ENCODE results near the gene FST. TPM values are rescaled to one million over a fixed set of nuclear protein-coding genes. Genes with fewer than 3 reads are reported as not detected.

FST gene
- total RNA-seq, 1 experiment from 2014 or later, result 0.45 TPM

- Histone ChIP-seq H3K36me3 (ENCODE audit: control insufficient read depth, insufficient read depth, low read length) (no peaks in the 10 kb centered on the region), H3K4me1 (no peaks in the 10 kb centered on the region), H3K4me3 (ENCODE audit: low read depth, low read length) (no peak overlapping the region), H3K9me3 (0 out of 2 replicates have a peak, but pooled peaks cover 6% of the 10 kb centered on the region), H3K27me3 (replicated peaks; ENCODE audit: control insufficient read depth, insufficient read depth, low read length) (no peaks in the 10 kb centered on the region; the same call in 1 of the 2 replicates)
- H3K27me3 Mint-ChIP-seq (ENCODE audit: insufficient read depth, unreplicated experiment), result peaks cover 10% of the 10 kb centered on the region
- intact Hi-C loops (cut with micrococcal nuclease; ENCODE audit: unreplicated experiment), result no loop called here
- CTCF ChIA-PET, result no interaction called here
- no peak overlapping the region for H3K4me3 Mint-ChIP-seq (ENCODE audit: unreplicated experiment)
- BruUV-seq (replicated peaks), result no TSS peak
- H3K27ac Mint-ChIP-seq (ENCODE audit: unreplicated experiment), result no peak overlapping the region
- no peak for DNase-seq
- TF ChIP-seq, protein P1, sequence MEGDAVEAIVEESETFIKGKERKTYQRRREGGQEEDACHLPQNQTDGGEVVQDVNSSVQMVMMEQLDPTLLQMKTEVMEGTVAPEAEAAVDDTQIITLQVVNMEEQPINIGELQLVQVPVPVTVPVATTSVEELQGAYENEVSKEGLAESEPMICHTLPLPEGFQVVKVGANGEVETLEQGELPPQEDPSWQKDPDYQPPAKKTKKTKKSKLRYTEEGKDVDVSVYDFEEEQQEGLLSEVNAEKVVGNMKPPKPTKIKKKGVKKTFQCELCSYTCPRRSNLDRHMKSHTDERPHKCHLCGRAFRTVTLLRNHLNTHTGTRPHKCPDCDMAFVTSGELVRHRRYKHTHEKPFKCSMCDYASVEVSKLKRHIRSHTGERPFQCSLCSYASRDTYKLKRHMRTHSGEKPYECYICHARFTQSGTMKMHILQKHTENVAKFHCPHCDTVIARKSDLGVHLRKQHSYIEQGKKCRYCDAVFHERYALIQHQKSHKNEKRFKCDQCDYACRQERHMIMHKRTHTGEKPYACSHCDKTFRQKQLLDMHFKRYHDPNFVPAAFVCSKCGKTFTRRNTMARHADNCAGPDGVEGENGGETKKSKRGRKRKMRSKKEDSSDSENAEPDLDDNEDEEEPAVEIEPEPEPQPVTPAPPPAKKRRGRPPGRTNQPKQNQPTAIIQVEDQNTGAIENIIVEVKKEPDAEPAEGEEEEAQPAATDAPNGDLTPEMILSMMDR (IDR thresholded peaks at IDR 0.05; ENCODE audit: insufficient read depth in 1 of 2, low read depth in 1 of 2, low read length in 1 of 2, severe bottlenecking in 1 of 2, unreplicated experiment in 1 of 2), result no peak
- no peaks in the 10 kb centered on the region for H3K4me1 Mint-ChIP-seq (ENCODE audit: low read depth, unreplicated experiment)
- POLR2A ChIA-PET, result no interaction called here
- no peaks in the 10 kb centered on the region for H3K9me3 Mint-ChIP-seq (ENCODE audit: unreplicated experiment)
- H3K36me3 Mint-ChIP-seq (ENCODE audit: insufficient read depth, unreplicated experiment), result no peaks in the 10 kb centered on the region
Measured at GRCh38 chr5:53454719-53455000, 25.8 kb upstream of the FST start.

GRCh38 chr5:53456366-53456765, 24.1 kb upstream of the FST start:
- H3K4me1 Mint-ChIP-seq (ENCODE audit: low read depth, unreplicated experiment), result no peaks in the 10 kb centered on the region
- Histone ChIP-seq H3K36me3 (ENCODE audit: control insufficient read depth, insufficient read depth, low read length) (no peaks in the 10 kb centered on the region), H3K4me1 (no peaks in the 10 kb centered on the region), H3K4me3 (ENCODE audit: low read depth, low read length) (no peak overlapping the region), H3K9me3 (0 out of 2 replicates have a peak, but pooled peaks cover 8% of the 10 kb centered on the region), H3K27me3 (replicated peaks; ENCODE audit: control insufficient read depth, insufficient read depth, low read length) (no peaks in the 10 kb centered on the region; the same call in 1 of the 2 replicates)
- intact Hi-C loops (cut with micrococcal nuclease; ENCODE audit: unreplicated experiment), result no loop called here
- H3K27me3 Mint-ChIP-seq (ENCODE audit: insufficient read depth, unreplicated experiment), result peaks cover 10% of the 10 kb centered on the region
- POLR2A ChIA-PET, result no interaction called here
- TF ChIP-seq, protein P1 (IDR thresholded peaks at IDR 0.05; ENCODE audit: insufficient read depth in 1 of 2, low read depth in 1 of 2, low read length in 1 of 2, severe bottlenecking in 1 of 2, unreplicated experiment in 1 of 2), result no peak
- H3K4me3 Mint-ChIP-seq (ENCODE audit: unreplicated experiment), result no peak overlapping the region
- H3K9me3 Mint-ChIP-seq (ENCODE audit: unreplicated experiment), result no peaks in the 10 kb centered on the region
- no peak overlapping the region for H3K27ac Mint-ChIP-seq (ENCODE audit: unreplicated experiment)
- no peaks in the 10 kb centered on the region for H3K36me3 Mint-ChIP-seq (ENCODE audit: insufficient read depth, unreplicated experiment)
- CTCF ChIA-PET, result no interaction called here
- no peak for DNase-seq
- BruUV-seq (replicated peaks), result no TSS peak

DNA sequence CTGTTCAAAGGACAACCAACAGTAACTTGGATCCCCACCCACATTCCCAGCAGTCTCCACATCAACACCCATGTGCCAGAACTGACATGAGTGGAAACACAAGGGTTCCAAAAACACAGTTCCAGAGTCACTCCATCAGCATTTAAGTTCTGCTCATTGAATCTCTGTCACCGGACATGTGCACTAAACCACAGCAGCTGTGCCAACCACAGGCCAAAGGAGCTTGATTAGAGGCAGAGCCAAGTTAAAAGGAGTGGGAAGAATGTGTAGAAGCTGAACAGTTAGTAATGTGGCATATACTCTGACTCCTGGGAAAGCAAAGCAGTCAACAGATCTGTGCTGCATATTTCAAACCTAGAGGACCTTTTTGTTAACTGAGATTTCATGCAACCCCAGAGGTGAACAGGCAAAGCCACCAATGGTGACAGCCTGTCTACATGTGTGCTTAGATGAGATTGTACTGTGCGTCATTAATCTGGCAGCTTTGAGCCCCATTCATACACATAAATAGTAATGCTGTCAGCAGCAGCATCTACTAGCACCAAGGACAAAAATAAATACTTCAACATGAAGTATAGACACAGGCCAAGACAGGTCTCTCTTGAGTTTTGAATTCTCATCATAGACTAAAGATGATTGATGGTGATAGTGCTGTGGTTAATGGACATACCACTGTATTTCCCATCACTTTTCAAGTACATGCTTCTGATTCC, 16.4 kb upstream of the FST start:
- ChIA-PET CTCF (no interaction called here), POLR2A (no interaction called here)
- no peaks in the 10 kb centered on the region for H3K9me3 Mint-ChIP-seq (ENCODE audit: unreplicated experiment)
- H3K27ac Mint-ChIP-seq (ENCODE audit: unreplicated experiment), result no peak overlapping the region
- H3K27me3 Mint-ChIP-seq (ENCODE audit: insufficient read depth, unreplicated experiment), result peaks cover 4% of the 10 kb centered on the region
- H3K4me1 Mint-ChIP-seq (ENCODE audit: low read depth, unreplicated experiment), result no peaks in the 10 kb centered on the region
- Histone ChIP-seq H3K9me3 (0 out of 2 replicates have a peak, but pooled peaks cover 7% of the 10 kb centered on the region), H3K36me3 (ENCODE audit: control insufficient read depth, insufficient read depth, low read length) (no peaks in the 10 kb centered on the region), H3K27me3 (replicated peaks; ENCODE audit: control insufficient read depth, insufficient read depth, low read length) (no peaks in the 10 kb centered on the region; the same call in 1 of the 2 replicates), H3K4me3 (ENCODE audit: low read depth, low read length) (no peak overlapping the region), H3K4me1 (no peaks in the 10 kb centered on the region)
- DNase-seq, result no peak
- TF ChIP-seq, protein P1 (IDR thresholded peaks at IDR 0.05; ENCODE audit: insufficient read depth in 1 of 2, low read depth in 1 of 2, low read length in 1 of 2, severe bottlenecking in 1 of 2, unreplicated experiment in 1 of 2), result no peak
- no peak overlapping the region for H3K4me3 Mint-ChIP-seq (ENCODE audit: unreplicated experiment)
- BruUV-seq (replicated peaks), result no TSS peak
- H3K36me3 Mint-ChIP-seq (ENCODE audit: insufficient read depth, unreplicated experiment), result no peaks in the 10 kb centered on the region
- intact Hi-C loops (cut with micrococcal nuclease; ENCODE audit: unreplicated experiment), result no loop called here
